Measurements from ENCODE around the gene KIRREL2.
"Not testable (repeated sequence)": the region's sequence is repeated elsewhere in the genome, so short reads cannot be mapped to it uniquely, and the experiment has no call there.

KIRREL2 gene

DNA sequence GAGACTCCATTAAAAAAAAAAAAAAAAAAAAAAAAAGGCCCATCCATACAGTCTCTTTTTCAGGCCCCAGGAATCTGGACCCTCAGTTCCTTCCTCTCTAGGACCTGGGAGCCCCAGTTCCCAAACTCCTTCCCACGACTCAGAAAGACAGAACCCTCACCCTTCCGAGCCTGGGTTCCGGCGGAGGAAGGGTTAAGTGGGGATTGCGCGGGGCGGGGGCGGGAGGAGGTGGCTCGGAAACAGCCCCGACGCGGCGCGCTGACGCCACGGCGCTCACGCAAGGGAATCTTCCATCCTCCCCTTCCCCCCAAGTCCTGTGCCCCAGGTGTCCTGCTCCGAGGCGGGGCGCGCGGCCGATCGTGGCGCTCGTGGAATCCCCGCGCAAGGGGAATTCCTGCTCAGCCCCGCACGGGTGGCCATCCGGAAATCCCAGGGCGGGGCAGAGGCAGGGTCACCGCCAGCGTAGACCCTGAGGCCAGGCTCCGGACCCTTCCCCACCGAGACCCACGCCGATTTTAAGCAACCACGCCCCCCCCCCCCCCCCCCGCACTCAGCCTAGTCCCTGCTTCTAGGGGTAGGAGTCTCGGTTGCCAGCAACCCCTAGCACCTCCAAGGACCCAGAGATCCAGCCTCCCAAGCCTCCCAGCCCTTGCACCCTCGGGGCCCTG, 43.0 kb downstream of the KIRREL2 start:
- peak; percentile 87 to 95 (median 92) for DNase-seq

DNA sequence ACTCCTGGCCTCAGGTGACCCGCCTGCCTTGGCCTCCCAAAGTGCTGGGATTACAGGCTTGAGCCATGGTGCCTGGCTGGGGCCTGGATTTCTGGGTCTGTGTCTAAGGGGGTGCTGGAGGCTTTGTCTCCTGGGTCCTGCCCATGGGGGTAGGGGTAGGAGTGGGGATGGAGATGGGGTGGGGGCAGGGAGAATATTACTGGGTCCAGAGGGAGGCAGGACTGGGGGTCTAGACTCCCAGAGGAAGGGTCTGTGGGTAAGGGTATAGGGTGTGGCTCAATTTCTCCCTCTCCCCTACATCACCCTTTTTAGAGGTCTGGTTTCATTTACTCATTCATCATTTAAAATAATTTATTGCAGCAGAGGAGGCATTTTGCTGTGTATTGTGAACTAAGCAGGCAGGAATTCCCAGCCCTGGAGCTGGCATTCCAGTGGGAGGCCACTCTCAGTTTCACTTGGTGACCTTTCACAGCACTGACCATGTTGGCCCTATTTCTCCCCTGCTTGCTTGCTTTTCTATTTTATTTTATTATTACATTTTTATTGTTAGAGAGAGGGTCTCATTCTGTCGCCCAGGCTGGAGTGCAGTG, 44.4 kb downstream of the KIRREL2 start:
- peak in 2 of 3 donors; percentile 61 to 70 for DNase-seq

DNA sequence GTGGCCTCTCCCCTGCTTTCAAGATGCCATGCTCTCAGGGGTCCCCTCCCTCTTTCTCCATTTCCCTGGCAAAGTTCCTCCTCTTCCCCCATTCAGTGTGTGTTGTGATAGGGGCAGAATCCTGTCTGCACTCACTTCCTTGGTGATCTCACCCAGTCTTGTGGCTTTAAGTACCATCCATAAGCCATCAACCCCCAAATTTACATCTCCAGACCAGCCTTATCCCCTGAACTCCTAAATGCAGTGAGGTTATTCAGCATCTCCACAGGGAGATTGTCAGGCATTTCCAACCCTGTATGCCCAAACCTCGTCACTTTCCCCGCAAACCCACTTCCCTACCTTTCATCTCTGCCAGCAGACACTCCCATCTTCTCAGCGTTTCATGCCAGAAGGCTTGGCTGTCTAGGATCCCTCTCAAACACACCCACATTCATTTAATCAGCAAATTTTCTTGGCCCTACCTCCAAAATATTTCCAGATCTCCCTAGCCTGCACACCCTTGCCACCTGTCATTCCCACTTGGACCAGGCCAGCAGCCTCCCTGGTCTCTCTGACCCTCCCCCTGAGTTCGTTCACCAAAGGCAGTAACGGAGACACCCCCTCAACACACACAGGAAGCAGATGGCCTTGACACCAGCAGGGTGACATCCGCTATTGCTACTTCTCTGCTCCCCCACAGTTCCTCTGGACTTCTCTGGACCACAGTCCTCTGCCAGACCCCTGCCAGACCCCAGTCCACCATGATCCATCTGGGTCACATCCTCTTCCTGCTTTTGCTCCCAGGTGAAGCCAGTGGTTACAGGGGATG, 45.3 kb downstream of the KIRREL2 start, which contains the start of gene HCST:
Gene HCST (plus strand): TSS at position 676 of the 808 bp plus-strand sequence. CDS start 65 bp downstream, at position 741.
- peak; percentile 59 to 69 (median 67) for DNase-seq

DNA sequence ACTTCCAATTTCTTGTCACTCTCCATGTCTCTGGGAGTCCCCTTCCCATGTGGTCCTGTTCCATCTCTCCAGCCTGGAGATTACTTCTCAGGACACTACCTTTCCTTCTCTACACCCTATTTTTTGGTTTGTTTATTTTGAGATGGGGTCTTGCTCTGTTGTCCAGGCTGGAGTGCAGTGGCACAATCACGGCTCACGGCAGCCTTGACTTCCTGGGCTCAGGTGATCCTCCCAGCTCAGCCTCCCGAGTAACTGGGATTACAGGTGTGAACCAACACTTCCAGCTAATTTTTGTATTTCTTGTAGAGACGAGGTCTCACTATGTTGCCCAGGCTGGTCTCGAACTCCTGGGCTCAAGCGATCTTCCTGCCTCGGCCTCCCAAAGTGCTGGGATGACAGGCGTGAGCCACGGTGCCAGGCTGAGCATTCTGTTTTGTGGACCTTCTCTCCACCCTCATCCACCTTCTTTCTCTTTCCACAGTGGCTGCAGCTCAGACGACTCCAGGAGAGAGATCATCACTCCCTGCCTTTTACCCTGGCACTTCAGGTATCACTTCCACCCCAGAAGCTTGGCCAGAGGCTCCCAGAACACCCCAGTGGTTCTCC, 46.3 kb downstream of the KIRREL2 start:
- DNase-seq: no peak

DNA sequence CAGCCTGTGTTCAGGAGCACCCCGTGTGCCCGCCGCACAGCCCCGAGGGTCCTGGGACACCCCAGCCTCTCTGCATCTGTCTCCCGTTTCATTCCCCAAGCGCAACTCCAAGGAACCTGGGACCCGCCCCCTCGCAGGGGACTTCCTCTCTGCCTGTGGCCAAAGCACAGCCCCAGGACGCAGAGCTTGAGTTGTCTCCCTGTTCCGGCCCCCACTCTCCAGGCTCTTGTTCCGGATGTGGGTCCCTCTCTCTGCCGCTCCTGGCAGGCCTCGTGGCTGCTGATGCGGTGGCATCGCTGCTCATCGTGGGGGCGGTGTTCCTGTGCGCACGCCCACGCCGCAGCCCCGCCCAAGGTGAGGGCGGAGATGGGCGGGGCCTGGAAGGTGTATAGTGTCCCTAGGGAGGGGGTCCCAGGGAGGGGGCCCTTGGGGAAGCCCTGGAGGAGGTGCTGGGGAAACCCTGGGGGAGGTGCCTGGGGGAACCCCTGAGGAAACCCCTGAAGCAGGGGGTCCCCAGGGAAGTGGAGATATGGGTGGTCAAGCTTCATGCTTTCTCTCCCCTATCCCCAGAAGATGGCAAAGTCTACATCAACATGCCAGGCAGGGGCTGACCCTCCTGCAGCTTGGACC, 47.0 kb downstream of the KIRREL2 start:
- peak; percentile 89 to 94 (median 89) for DNase-seq

DNA sequence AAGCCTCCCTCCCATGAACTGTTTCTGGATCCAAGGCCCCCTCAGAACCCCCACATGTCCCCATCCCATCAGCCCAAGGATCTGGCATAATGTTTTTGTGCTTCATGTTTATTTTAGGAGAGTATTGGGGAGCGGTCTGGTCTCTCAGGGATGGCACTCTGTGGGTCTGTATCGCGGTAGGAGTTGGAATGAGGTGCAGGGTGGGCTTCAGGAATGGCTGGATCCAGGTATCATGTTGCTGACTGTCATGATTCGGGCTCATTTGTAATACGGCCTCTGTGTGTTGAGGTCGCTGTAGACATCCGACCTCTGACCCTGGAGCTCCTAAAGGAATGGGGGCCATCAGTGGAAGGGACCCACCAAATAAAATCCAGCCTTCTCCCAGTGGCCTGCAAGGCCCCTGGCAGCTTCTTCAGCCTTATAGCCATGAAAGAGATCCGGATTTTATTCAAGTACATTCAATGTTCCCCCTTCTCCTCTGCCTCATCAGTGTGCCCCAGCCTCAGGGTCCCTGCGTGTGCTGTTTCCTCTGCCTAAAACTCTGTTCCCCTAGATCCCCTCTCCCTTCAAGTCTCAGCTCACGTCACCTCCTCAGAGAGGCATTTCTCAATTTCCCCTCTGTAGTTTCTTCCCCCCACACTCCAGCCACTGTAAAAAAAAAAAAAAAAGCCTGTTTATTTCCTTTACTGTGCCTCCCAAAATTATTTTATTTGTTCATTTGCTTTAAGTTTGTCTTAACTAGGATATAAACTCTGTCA, 47.8 kb downstream of the KIRREL2 start:
- DNase-seq: peak; percentile 73 to 86 (median 74)

DNA sequence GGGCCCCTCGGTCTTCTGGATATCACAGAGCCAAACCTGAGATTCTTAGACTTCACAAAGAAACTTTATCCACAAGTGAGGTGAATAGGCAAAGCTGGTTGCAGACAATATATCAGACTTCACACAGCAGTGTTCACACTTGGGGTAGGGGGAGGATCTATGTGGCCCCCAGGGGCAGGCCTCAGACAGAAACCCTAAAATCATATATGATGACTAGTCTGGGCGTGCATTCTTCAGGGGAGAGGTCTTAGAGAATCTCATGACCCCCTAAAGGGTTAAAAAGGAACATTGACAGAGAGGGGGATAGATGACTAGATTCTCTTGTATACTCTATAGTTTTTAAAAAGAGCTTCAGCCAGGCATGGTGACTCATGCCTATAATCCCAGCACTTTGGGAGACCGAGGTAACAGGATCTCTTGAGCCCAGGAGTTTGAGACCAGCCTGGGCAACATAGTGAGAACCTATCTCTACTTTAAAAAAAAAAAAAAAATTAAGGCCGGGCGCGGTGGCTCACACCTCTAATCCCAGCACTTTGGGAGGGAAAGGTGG, 48.5 kb downstream of the KIRREL2 start:
- DNase-seq: peak in 1 of 3 donors; percentile 33

DNA sequence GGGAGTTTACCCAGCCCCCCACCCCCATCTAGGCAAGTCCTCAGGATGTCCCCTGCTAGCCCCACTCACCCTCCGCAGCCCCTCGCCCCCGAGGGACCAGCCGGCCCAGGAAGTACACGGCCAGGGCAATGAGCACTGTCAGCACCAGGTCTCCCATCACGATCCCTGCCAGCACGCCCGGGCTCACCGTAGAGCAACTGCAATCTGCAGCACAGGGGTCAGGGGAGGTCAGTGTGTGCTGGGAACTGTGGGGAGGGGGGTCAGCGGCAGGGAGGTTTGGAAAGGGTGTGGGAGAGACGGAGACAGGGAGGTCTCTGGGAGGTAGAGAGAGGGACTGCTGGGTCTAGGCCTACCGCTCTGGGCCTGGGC, 50.6 kb downstream of the KIRREL2 start:
- no peak for DNase-seq

DNA sequence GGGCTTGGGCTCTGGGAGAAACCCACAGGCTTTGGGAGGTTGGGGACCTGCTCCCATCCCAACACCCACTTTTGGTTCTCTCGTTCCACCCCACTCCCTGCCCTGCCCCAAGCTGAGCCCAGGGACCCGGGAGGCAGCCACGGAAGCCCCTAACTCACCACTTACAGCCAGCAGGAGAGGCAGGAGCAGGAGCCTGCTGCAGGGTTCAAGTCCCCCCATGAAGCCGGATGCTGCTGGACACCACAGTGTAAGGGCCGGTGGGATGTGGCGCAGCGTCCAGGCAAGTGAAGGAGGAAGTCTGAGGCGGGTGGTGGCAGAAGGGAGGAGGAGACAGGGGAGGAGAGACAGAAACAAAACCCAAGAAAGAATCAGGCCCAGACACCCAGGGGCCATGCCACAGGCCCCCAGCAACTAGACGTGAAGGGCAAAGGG, 51.3 kb downstream of the KIRREL2 start, which contains the start of gene TYROBP:
Gene TYROBP (minus strand): TSS at position 286 of the 432 bp plus-strand sequence. CDS start 67 bp downstream, at position 219.
- DNase-seq: peak; percentile 57 to 76 (median 58)

DNA sequence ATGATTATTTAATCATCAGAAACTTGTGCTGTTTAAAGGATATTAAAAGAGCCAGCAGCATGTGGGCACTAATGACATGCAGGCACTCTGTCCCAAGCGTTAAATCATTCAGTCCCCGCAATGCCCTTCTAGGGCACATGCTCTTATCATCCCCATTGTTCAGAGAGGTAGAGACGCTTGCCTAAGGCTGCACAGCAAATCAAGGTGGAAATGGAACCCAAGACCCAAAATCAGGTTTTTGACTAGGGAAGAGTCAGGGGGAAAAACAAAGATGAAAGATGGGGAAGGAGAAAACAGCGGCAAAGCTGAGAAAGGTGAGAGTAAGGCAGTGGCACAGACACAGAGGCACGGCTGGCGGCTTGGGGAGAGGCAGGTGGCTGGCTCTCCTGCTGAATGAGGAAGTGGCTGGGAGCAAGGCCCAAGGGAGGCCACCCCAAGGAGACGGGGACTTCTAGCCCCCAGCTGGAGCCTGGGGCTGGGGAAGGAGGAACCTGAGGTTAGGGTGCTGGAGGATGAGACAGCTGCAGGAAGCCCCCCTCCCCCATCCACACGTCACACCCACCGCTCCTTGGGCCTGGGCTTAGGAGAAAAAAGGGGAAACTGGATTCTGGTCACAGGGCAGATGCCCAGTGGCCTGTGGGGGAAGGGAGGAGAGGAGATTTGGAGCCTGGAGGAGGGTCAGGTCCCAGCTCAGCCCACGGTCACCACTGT, 52.4 kb downstream of the KIRREL2 start:
- peak; percentile 97 to 98 (median 98) for DNase-seq

DNA sequence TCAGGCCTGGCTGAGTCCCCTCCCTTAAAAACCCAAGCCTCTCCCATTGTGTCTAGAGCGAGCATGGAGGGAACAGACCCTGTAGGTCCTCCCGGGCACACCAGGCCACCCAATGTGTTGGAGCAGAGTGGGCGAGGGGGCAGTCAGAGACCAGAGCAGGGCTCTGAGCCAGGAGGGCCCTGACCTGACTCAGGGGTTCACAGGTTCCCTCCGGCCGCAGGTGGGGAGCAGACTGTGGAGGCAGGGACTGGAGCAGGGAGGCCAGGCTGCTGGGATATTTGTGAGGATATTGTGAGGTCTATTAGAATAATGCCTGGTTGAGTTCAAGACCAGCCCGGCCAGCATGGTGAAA, 52.9 kb downstream of the KIRREL2 start:
- no peak for DNase-seq

DNA sequence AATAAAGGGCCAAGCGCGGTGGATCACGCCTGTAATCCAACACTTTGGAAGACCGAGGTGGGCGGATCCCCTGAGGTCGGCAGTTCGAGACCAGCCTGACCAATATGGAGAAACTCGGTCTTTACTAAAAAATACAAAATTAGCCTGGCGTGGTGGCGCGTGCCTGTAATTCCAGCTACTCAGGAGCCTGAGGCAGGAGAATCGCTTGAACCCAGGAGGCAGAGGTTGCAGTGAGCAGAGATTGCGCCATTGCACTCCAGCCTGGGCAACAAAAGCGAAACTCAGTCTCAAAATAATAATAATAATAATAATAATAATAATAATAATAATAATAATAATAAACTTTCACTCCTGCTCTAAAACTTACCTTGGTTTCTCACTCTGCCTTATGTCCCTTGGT, 53.6 kb downstream of the KIRREL2 start:
- DNase-seq: not testable (repeated sequence)

DNA sequence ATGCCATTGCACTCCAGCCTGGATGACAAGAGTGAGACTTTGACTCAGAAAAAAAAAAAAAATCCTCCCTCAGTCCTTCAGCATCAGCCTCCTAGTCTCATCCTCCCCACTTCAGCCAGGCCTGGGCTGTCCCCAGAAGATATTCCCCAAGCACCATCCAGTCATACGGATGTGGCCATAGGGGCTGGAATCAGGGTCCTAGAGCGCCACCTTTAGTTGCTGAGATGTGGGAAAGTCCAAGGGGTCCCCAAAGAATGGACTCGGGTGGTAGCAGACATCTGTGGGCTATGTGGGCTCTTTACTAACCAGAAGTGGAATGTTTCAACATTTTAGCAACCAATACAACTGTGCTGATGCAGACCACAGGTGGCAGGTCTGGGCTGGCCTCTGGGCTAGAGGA, 54.5 kb downstream of the KIRREL2 start:
- DNase-seq: peak in 1 of 3 donors; percentile 46

DNA sequence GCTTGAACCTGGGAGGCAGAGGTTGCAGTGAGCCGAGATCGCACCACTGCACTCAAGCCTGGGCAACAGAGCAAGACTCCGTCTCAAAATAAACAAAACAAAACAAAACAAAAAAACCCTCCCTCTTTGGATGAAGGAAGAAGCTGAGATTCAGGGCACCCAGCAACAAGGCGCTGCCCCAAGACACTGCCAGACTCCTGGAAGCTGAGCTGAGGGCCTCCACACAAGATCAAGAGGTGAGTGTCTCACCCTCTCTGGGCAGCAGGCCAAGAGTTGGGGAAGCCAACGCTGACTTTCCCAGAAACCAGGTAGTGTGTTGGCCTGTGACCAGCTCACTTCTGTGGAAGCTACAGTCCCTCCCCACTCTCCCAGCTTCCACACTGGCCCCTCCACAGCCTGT, 55.1 kb downstream of the KIRREL2 start:
- DNase-seq: no peak

DNA sequence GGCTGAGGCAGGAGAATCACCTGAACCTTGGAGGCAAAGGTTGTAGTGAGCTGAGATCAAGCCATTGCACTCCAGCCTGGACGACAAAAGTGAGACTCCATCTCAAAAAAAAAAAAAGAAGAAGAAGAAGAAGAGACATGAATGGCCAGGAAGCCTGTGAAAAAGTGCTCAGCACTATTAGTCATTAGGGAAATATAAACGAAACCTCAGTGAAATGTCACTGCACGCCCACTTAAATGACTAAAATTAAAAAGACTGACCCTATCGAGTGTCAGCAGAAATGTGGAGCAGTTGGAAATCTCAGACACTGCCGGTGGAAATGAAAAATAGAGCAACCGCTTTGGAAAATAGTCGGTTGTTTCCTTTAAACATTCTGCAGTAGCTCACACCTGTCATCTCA, 56.9 kb downstream of the KIRREL2 start:
- peak; percentile 85 to 97 (median 95) for DNase-seq

DNA sequence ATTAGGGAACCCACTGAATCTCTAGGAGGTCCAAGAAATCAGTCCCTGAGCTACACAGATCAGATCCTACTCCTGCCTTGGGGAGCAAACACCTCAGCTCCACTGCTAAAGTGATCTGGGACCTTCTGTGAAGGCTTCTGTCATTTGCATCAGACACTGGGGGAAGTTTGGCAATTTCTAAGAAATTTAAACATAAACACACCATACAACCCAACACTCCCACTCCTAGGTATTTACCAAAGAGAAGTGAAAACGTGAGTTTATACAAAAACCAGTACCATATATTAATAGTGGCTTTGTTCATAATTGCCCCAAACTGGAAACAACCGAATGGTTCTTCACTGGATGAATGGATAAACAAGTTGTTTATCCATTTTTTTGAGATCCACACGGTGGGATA, 58.7 kb downstream of the KIRREL2 start:
- DNase-seq: peak; percentile 43 to 75 (median 60)

Measured in suppressor macrophage treated with lipopolysaccharide for 1 hour (primary cell).